Naive thymus-derived CD8-positive, alpha-beta T cell (primary cell): ENCODE data around the gene MRNIP. TPM values are rescaled to one million over a fixed set of nuclear protein-coding genes. Genes with fewer than 3 reads are reported as not detected.

Experiments used
- ATAC-seq, 2 donors: fragments of 150-1000 bp; cut with Tn5 transposase in 1 of 2; sonication (Bioruptor Pico), chemical (Tn5 transposase) in 1 of 2; 1 replicate in 1 of 2; 2 replicates in 1 of 2; pipeline ENCODE4 v1.10.0; 2021; ENCODE audit warnings: mild to moderate bottlenecking in 2 of 2, moderate library complexity in 2 of 2
- POLR2A ChIA-PET: fragments of 350-600 bp; sonication (Branson Sonifier 250); formaldehyde crosslinking; loops from one replicate; lab custom pipeline; 2021; ENCODE audit warnings: antibody characterized with exemption; lab: Charles Lee
- DNase-seq, 10 donors: peaks; one replicate each; pipeline versions ENCODE4 v3.0.0 to v3.0.0-alpha.2; 2020 to 2022
- H3K27ac Mint-ChIP-seq, 10 donors: one replicate each; pipeline ENCODE4 v1.8.0; 2020 to 2022; ENCODE audit warnings: mild to moderate bottlenecking in 10 of 10, mixed read lengths in 10 of 10, moderate library complexity in 4 of 10, inconsistent platforms in 1 of 10
- H3K27me3 Mint-ChIP-seq, 5 donors: one replicate each; pipeline ENCODE4 v1.8.0; 2021 to 2022; ENCODE audit warnings: mixed read lengths in 5 of 5
- H3K36me3 Mint-ChIP-seq, 3 donors: one replicate each; pipeline ENCODE4 v1.8.0; 2020 to 2022; ENCODE audit warnings: mixed read lengths in 3 of 3, mild to moderate bottlenecking in 2 of 3, inconsistent platforms in 1 of 3
- H3K4me1 Mint-ChIP-seq, 4 donors: one replicate each; pipeline ENCODE4 v1.8.0; 2021 to 2022; ENCODE audit warnings: mixed read lengths in 4 of 4
- H3K4me3 Mint-ChIP-seq, 10 donors: one replicate each; pipeline ENCODE4 v1.8.0; 2020 to 2022; ENCODE audit warnings: mild to moderate bottlenecking in 10 of 10, mixed read lengths in 10 of 10, moderate library complexity in 6 of 10, inconsistent platforms in 1 of 10
- H3K9me3 Mint-ChIP-seq, 9 donors: one replicate each; pipeline ENCODE4 v1.8.0; 2020 to 2022; ENCODE audit warnings: mixed read lengths in 9 of 9, mild to moderate bottlenecking in 3 of 9, inconsistent platforms in 1 of 9, moderate library complexity in 1 of 9
- polyA plus RNA-seq, 3 donors: library from polyadenylated mRNA; unstranded; fragments of 300-500 nt; fragmentation: Illumina TruSeq; gene quantifications; one replicate each; pipeline ENCODE4 v1.2.3, GENCODE V29; 2021
- total RNA-seq, 8 experiments: library from RNA in 2 of 8; stranded (reverse) in 2 of 8; gene quantifications; one replicate each; pipeline ENCODE4 v1.2.3 and lab custom pipeline; 2021 to 2026

MRNIP gene
- total and polyA plus RNA-seq, 5 experiments from 2014 or later, result 13.6 to 122 (median 18.5) TPM

DNA sequence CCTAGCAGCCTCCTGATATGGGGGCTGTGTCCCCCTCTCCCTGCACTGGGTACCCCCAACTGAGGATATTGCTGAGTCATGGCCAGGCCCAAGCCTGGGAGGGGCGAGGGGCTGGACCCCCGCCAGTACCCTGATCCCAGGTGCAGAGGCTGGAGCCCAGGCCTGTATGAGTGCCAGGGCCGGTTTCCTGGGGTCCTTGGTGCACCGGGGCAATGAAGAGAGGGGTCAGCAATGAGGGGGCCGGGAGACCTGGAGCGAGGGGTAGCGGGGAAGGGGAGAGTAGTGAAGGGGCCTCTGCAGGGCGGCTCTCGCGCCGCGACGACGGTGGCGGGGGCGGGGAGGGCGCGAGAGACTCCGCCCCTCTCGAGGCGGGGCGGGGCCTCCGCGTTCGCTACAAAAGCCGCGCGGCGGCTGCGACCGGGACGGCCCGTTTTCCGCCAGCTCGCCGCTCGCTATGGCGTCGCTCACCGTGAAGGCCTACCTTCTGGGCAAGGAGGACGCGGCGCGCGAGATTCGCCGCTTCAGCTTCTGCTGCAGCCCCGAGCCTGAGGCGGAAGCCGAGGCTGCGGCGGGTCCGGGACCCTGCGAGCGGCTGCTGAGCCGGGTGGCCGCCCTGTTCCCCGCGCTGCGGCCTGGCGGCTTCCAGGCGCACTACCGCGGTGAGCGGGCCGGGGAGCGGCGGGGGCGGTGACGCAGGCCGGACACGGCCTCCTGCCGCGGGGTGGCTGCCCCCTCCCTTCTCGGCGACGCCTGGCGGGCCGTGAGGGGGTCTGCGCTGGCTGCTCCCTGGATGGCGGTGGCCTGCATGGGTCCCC, 37.9 kb downstream of the MRNIP start, which contains the start of gene SQSTM1:
Gene SQSTM1, plus strand, starts transcription at position 423 of the 815 bp plus-strand sequence. Its CDS starts 32 bp downstream, at position 455.
- ATAC-seq (peak; percentile 47 to 54), DNase-seq (peak; percentile 69 to 87 (median 82))
- H3K4me1 Mint-ChIP-seq, result peaks cover 33 to 63% (median 60%) of the 10 kb centered on the region in 4 donors
- H3K9me3 Mint-ChIP-seq, result no peaks in the 10 kb centered on the region
- peaks cover 0 to 31% (median 4%) of the 10 kb centered on the region in 3 donors for H3K36me3 Mint-ChIP-seq
- peaks cover 0 to 2% (median 0%) of the 10 kb centered on the region in 5 donors for H3K27me3 Mint-ChIP-seq
- POLR2A ChIA-PET, result interaction anchor here (0.6 to 6.8 kb wide), 12 partner anchors 10 to 197 kb away, joined by 3 to 154 read pairs (median 11); partner anchors contain the start of genes HNRNPH1, LTC4S, MAML1 and MGAT4B
- peak within 1 kb of the TSS; percentile 92 to 99 (median 98) for H3K27ac Mint-ChIP-seq
- peak within 1 kb of the TSS; percentile 92 to 99 (median 95) for H3K4me3 Mint-ChIP-seq

DNA sequence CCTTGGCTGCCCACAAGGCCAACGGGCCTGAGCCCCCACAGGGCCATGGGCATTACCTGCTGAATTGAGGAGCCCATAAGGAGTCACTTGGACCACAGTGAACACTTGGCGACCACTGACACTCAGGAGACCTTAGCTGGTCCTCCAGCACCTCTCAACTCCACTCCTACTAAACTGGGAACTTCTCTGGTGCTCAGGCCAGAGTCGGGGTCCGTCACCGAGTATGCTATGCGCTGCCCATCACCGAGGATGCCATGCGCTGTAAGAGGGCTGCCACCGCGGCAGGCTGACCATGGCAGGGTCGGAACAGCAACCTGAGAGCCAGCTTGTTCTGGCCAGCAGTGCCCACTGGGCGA, 38.5 kb downstream of the MRNIP start:
- peaks cover 32 to 66% (median 58%) of the 10 kb centered on the region in 4 donors for H3K4me1 Mint-ChIP-seq
- H3K27ac Mint-ChIP-seq, result peak overlapping the region; percentile 85 to 94 (median 89)
- POLR2A ChIA-PET, result interaction anchor here (0.6 to 6.8 kb wide), 13 partner anchors 9 to 1193 kb away, joined by 3 to 154 read pairs (median 10); partner anchors contain the start of genes CLK4, HNRNPH1, LTC4S and MAML1
- H3K36me3 Mint-ChIP-seq, result peaks cover 0 to 28% (median 4%) of the 10 kb centered on the region in 3 donors
- ATAC-seq (no peak), DNase-seq (peak in 1 of 10 donors; percentile 32)
- H3K4me3 Mint-ChIP-seq, result peak overlapping the region; percentile 74 to 97 (median 84)
- peaks cover 0 to 2% (median 0%) of the 10 kb centered on the region in 5 donors for H3K27me3 Mint-ChIP-seq
- no peaks in the 10 kb centered on the region for H3K9me3 Mint-ChIP-seq

DNA sequence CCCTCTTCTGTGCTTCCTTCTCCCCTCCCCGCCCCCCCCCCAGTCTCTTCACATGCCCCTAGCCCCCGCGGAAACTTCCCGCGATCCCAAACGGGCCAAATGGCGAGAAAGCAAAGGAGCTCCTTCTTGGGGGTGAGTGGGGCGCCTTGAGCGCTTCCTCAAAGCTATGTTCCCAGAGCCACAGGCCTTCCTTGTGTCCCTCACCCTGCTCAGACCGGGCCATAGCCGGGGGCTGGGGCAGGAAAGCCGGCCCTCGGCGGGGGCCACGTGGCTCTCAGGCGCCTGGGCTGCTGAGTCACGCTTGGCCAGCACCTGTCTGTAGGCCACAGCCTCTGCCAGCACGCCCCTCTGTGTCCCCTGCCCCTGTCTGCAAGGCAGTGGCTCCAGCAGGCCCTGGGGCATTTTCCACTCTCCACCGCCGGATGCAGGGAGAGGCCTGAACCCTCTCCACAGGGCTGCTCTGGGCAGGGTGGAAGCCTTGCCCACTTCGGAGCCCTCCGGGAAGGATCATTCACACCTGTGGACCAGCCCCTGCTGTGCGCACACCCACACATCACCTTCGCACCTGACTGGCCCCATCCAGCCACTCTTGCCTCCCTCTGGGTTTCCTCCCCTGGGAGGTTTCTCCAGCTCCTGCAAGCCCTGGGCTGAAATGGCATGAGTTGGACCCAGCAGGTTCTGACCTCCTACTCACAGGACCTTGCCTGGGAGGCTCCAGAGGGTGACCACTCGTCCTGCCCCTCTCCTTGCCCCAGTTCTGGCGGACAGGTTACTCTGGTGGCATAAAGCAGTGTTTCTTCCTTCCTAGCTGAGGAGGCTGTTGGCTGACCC, 39.1 kb downstream of the MRNIP start:
- peak overlapping the region; percentile 74 to 97 (median 84) for H3K4me3 Mint-ChIP-seq
- H3K27ac Mint-ChIP-seq, result peak overlapping the region; percentile 85 to 94 (median 89)
- DNase-seq (peak in 3 of 10 donors; percentile 28 to 40 (median 39)), ATAC-seq (peak; percentile 1 to 7)
- POLR2A ChIA-PET, result interaction anchor here (0.6 to 6.8 kb wide), 15 partner anchors 8 to 1193 kb away, joined by 3 to 154 read pairs (median 4); partner anchors contain the start of genes CLK4, HNRNPH1, LTC4S and MAML1
- peaks cover 0 to 22% (median under 1%) of the 10 kb centered on the region in 3 donors for H3K36me3 Mint-ChIP-seq
- H3K4me1 Mint-ChIP-seq, result peaks cover 29 to 61% (median 52%) of the 10 kb centered on the region in 4 donors
- peaks cover 0 to 2% (median 0%) of the 10 kb centered on the region in 5 donors for H3K27me3 Mint-ChIP-seq
- no peaks in the 10 kb centered on the region for H3K9me3 Mint-ChIP-seq

DNA sequence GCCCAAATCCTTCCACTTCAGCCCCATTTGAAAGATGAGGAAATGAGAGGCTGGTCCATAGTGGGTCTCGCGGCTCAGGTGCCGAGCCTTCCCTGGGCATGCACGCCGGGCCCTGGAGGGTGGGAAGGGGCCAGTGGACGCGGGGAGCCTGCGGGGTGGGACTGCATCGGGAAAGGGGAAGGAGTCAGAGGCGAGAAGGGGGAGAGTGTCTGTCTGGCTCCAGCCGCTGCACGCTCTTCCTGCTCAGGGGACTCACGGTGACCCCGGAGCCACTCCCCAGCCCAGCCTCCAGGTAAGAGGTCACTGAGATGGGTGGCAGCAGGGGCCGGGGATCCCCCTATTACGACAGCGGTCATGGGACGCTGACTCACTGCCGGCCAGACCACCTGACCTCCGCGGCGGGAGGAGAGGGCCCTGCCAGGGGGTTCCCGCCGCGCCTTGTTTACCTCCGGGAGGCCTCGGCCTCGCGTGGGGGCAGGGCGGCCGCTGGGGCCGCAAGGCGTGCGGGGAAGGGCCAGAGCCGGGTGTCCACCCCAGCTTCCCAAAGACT, 39.8 kb downstream of the MRNIP start:
- Mint-ChIP-seq H3K4me3 (peak overlapping the region; percentile 73 to 95 (median 84)), H3K27ac (peak overlapping the region; percentile 41 to 94 (median 86)), H3K36me3 (peaks cover 0 to 16% (median 0%) of the 10 kb centered on the region in 3 donors), H3K4me1 (peaks cover 28 to 55% (median 50%) of the 10 kb centered on the region in 4 donors), H3K27me3 (peaks cover 0 to 2% (median 0%) of the 10 kb centered on the region in 5 donors), H3K9me3 (no peaks in the 10 kb centered on the region)
- DNase-seq (peak; percentile 63 to 92 (median 77)), ATAC-seq (peak; percentile 42 to 63)
- POLR2A ChIA-PET, result interaction anchor here (0.6 to 6.8 kb wide), 9 partner anchors 8 to 96 kb away, joined by 3 to 154 read pairs (median 12); partner anchors contain the start of genes LTC4S, MAML1 and MGAT4B

DNA sequence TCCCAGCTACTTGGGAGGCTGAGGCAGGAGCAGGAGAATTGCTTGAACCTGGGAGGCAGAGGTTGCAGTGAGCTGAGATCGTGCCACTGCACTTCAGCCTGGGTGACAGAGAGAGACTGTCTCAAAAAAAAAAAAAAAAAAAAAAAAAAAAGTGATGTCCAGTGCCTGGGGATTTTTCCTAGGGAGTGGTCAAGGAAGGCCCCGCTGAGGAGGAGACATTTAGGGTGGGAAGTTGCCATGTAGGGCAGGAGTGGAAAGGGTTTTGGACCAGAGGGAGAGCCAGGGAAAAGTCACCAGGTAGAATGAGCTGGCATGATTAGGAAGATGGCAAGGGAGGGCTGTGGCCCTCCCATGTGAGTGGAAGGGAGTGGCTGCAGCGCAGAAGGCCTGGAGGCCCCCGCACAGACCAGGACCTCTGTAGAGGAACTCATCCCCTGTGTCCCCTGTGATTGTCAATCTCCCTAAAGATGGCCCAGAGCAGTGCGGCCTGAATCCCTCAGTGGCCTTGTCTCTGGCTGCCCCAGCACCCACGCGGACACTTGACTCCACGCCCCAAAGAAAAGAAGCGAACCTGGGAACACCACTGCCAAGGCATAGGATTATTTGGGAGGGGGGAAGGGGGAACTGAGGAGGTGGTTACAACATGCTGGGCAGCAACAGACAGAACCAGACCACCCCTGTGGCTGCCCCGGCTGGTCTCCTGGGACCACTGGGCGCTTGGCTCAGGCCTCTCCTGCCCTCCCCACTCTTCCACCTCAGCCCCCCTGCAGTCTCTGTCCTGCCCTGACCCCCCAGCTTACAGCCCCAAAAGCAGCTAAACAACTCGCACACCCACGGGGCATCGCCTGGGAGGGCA, 40.5 kb downstream of the MRNIP start:
- peaks cover 0 to 2% (median 0%) of the 10 kb centered on the region in 5 donors for H3K27me3 Mint-ChIP-seq
- H3K4me3 Mint-ChIP-seq, result peak overlapping the region; percentile 73 to 95 (median 84)
- H3K36me3 Mint-ChIP-seq, result peaks cover 0 to 12% (median 0%) of the 10 kb centered on the region in 3 donors
- ATAC-seq (no peak), DNase-seq (no peak)
- peaks cover 26 to 54% (median 46%) of the 10 kb centered on the region in 4 donors for H3K4me1 Mint-ChIP-seq
- POLR2A ChIA-PET, result interaction anchor here (0.7 to 6.8 kb wide), 8 partner anchors 9 to 164 kb away, joined by 3 to 154 read pairs (median 5); partner anchors contain the start of genes LTC4S and MGAT4B
- H3K9me3 Mint-ChIP-seq, result no peaks in the 10 kb centered on the region
- H3K27ac Mint-ChIP-seq, result peak overlapping the region; percentile 47 to 94 (median 84)

DNA sequence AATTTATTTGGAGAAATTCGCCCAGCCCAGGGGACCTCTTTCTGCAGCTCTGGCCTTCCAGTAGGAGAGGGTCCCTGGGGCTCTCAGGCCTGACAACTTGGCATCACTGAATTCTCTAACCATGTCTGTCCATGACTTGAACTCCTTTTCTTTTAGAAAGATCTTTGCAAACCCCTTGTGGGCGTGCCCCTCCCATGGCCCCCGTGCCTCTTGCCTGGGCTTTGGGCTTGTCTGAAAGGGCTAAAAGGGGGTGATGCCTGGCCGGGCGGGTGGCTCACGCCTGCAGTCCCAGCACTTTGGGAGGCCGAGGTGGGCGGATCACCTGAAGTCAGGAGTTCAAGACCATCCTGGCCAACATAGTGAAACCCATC, 41.2 kb downstream of the MRNIP start:
- peak overlapping the region in 6 of 10 donors; percentile 22 to 92 (median 82) for H3K27ac Mint-ChIP-seq
- H3K4me1 Mint-ChIP-seq, result peaks cover 25 to 47% (median 39%) of the 10 kb centered on the region in 4 donors
- H3K36me3 Mint-ChIP-seq, result peaks cover 0 to 14% (median 0%) of the 10 kb centered on the region in 3 donors
- no peaks in the 10 kb centered on the region for H3K9me3 Mint-ChIP-seq
- POLR2A ChIA-PET, result interaction anchor here (0.7 to 6.8 kb wide), 6 partner anchors 8 to 194 kb away, joined by 3 to 154 read pairs (median 5); partner anchors contain the start of genes HNRNPH1 and MGAT4B
- DNase-seq (no peak), ATAC-seq (no peak)
- peak overlapping the region; percentile 30 to 95 (median 84) for H3K4me3 Mint-ChIP-seq
- peaks cover 0 to 2% (median 0%) of the 10 kb centered on the region in 5 donors for H3K27me3 Mint-ChIP-seq

DNA sequence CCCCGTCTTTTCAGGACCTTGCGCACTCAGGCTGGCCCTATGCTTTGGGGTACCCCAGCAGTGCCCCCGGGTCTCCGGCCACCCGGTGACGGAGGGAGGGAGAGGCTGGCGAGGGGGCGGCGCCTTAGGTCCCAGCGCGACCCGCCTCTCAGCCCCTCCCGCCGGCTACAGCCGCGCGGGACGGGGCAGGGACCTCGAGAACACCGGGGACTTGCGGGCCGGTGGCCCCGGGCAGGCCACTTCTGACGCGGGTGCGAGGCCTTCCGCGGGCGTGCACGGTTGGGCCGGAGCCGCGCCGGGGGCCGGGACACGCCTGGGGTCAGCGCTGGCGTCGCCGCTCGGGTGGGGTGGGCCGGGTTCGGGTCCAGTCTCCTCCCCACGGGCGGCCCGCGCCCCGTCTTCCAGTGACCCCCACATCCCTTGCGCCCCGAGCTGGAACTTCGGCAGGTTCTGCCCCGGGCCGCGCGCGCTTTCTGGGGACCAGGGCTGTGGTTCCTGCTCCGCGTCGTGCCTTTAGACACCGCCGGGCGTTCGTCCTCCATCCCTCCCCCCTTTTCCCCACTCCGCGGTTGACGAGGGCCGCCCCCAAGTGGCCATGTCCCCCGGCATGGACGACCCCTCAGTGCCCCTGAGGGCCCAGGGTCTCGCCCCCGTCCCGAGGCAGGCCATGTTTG, 41.7 kb downstream of the MRNIP start:
- peak overlapping the region in 9 of 10 donors; percentile 30 to 95 (median 84) for H3K4me3 Mint-ChIP-seq
- POLR2A ChIA-PET, result interaction anchor here (0.7 to 6.8 kb wide), 5 partner anchors 10 to 194 kb away, joined by 3 to 154 read pairs (median 6); partner anchors contain the start of genes HNRNPH1 and MGAT4B
- ATAC-seq (no peak), DNase-seq (no peak)
- peak overlapping the region in 2 of 10 donors; percentile 64 to 85 for H3K27ac Mint-ChIP-seq
- no peaks in the 10 kb centered on the region for H3K9me3 Mint-ChIP-seq
- peaks cover 0 to 14% (median 0%) of the 10 kb centered on the region in 3 donors for H3K36me3 Mint-ChIP-seq
- peaks cover 0 to 2% (median 0%) of the 10 kb centered on the region in 5 donors for H3K27me3 Mint-ChIP-seq
- peaks cover 19 to 42% (median 34%) of the 10 kb centered on the region in 4 donors for H3K4me1 Mint-ChIP-seq

DNA sequence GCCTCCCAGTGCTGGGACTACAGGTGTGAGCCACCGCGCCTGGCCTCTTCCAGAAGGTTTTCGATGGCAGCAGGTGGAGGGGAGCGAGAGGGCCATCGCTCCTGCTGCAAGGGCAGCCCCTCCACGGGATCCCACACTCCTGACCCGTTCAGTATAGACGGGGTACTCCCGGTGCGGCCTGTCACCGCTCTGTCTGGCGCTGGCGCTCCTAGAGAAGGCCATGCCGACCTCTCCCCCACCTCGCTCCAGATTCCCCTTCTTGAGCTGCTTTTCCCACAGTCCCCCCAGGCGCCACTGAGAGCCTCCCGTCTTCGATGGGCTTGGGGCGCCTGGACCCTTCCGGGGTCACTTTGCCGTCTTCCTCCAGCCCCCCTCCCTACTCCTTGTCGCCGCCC, 42.2 kb downstream of the MRNIP start:
- peaks cover 16 to 37% (median 29%) of the 10 kb centered on the region in 4 donors for H3K4me1 Mint-ChIP-seq
- no peaks in the 10 kb centered on the region for H3K27me3 Mint-ChIP-seq
- ATAC-seq (no peak), DNase-seq (no peak)
- peak overlapping the region in 6 of 10 donors; percentile 4 to 82 (median 29) for H3K4me3 Mint-ChIP-seq
- peaks cover 0 to 14% (median 0%) of the 10 kb centered on the region in 3 donors for H3K36me3 Mint-ChIP-seq
- H3K9me3 Mint-ChIP-seq, result no peaks in the 10 kb centered on the region
- POLR2A ChIA-PET, result interaction anchor here (0.5 to 1.8 kb wide), 2 partner anchors 10 to 132 kb away, joined by 6 to 7 read pairs; partner anchors contain the start of gene MGAT4B
- H3K27ac Mint-ChIP-seq, result no peak overlapping the region

DNA sequence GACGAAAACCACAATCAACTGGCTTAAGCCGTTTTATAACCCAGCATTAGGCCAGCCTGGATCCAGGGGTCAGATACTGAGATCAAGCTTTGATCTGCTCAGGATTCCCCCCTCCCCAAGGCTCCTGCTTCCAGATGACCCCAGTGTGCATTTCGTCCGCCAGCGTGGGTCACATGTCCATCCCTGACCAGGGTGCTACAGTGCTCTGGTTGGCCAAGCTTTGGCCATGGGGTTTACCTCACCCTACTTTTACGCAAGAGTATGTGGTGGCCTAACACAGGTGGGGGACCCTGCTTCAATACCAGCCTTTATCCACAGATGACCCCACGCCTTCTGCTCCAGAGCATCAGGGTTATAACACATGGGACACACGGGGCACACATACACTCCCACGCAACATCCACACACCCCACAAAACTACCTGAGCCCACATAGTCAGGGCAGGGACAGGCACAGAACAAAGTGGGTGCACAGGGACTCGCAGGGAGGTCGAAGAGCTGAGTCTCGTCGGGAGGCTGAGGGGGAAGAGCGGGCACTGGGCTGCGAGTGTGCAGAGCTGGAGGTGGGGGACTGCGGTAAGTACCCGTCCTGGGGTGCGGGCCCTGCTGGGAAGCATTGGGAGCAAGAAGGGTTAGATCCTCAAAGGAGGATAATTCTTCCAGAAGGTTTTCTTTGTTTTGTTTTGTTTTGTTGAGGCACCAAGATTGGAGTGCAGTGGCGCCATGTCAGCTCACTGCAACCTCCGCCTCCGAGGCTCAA, 42.9 kb downstream of the MRNIP start:
- ATAC-seq, result no peak
- DNase-seq, result no peak
- no peaks in the 10 kb centered on the region for H3K27me3 Mint-ChIP-seq
- H3K36me3 Mint-ChIP-seq, result peaks cover 0 to 15% (median 0%) of the 10 kb centered on the region in 3 donors
- peak overlapping the region in 8 of 10 donors; percentile 22 to 74 (median 56) for H3K4me3 Mint-ChIP-seq
- POLR2A ChIA-PET, result interaction anchor here (0.5 to 1.8 kb wide), 3 partner anchors 9 to 131 kb away, joined by 3 to 7 read pairs (median 6); partner anchors contain the start of gene MGAT4B
- H3K9me3 Mint-ChIP-seq, result no peaks in the 10 kb centered on the region
- H3K4me1 Mint-ChIP-seq, result peaks cover 16 to 36% (median 29%) of the 10 kb centered on the region in 4 donors
- H3K27ac Mint-ChIP-seq, result peak overlapping the region in 2 of 10 donors; percentile 66 to 74
